Breast epithelium (tissue), 3 donors: ENCODE data around the gene WNT7B.

ENCODE experiments used
- POLR2A ChIP-seq: fragments of 450-650 bp; IDR thresholded peaks from one replicate; pipeline ENCODE4 v1.6.1; 2016; ENCODE audit warnings: antibody characterized with exemption, mild to moderate bottlenecking, moderate library complexity
- POLR2AphosphoS5 ChIP-seq, 3 donors: sonication (generic); formaldehyde crosslinking; IDR thresholded peaks; one replicate each; pipeline ENCODE4 v1.6.1; 2017; ENCODE audit warnings: antibody characterized with exemption in 3 of 3

- no peak for TF ChIP-seq POLR2A
- no peak for TF ChIP-seq POLR2AphosphoS5 (IDR thresholded peaks at IDR 0.05)
These were observed 18.6 kb upstream of the WNT7B start for GRCh38 chr22:45995405-45996101.
